Measurements from ENCODE around the gene IARS2. TPM values are rescaled to one million over a fixed set of nuclear protein-coding genes. Genes with fewer than 3 reads are reported as not detected.

IARS2 gene
- 50.4 and 77.8 TPM in 2 replicates for total RNA-seq (ENCODE audit: low replicate concordance)

GRCh38 chr1:220094016-220094911 lies at the start of gene IARS2:
IARS2 (plus strand) TSS chr1:220094132; CDS start chr1:220094217, 85 bp downstream.

DNA sequence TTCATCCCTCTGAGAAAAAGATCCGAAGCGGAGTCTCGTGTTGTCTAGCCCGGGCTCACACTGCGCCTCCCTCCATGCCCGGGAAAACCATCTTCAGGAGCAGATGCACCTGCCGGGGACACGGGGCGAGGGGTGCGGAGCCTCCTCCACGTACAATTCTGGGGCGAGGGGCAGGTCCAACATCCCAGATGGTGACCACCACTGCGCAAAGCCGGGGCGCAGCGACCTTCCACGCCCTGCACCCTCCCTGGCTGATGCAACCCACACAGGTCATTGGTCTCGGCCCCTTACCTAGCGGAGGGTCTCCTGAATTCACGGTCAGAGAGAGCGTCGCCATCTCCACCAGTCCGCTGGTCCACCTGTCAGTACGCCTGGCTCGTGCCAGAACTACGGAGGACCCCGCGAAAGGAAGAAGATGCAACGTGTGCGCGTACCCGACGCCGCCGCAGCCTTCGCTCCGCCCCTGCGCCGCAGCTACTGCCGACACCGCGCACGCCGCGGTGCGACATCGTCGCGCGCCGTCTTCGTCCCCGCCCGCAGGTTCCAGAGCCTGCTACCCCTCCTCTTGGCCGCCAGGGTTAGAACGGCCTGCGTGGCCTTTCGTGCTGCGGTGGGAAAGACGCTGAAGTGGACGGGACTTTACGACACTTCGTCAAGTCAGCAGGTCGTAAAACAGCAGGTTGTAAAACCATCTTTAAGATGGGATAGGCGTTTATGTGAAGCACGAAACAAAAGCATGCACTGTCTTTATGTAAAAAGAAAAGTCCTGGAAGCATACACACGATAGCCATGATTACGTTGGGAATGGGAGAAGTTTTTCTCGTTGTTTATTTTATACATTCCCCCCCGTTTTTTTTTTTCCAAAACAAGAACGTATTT lies 47.6 kb upstream of the IARS2 start, which contains the start of gene EPRS1:
Gene EPRS1, minus strand, starts transcription at position 454 of the 879 bp plus-strand sequence. Its CDS starts 117 bp downstream, at position 337.

GRCh38 chr1:220089650-220090556 lies 4.0 kb upstream of the IARS2 start, which contains the start of gene BPNT1:
BPNT1 (minus strand) TSS chr1:220089788; CDS start chr1:220079846, 9,942 bp downstream.

Other genes with a start within 250 kb of the IARS2 start
- gene SLC30A10, start 165.6 kb upstream of the IARS2 start, total RNA-seq (ENCODE audit: low replicate concordance): 0.08 TPM in 1 of 2 replicates, not detected in the other
- 78.2 and 192 TPM in 2 replicates for gene EPRS1, start 47.6 kb upstream of the IARS2 start, total RNA-seq (ENCODE audit: low replicate concordance)
- 13.0 and 19.6 TPM in 2 replicates for gene BPNT1, start 4.3 kb upstream of the IARS2 start, total RNA-seq (ENCODE audit: low replicate concordance)
- gene RAB3GAP2, start 178.3 kb downstream of the IARS2 start, total RNA-seq (ENCODE audit: low replicate concordance): 27.0 and 57.2 TPM in 2 replicates

Data from smooth muscle cell of the coronary artery (primary cell).